Measurements from ENCODE around the gene MT1F. TPM values are rescaled to one million over a fixed set of nuclear protein-coding genes. Genes with fewer than 3 reads are reported as not detected.

The MT1F gene
- total RNA-seq, 1 experiment from 2014 or later: 2.6 TPM

DNA sequence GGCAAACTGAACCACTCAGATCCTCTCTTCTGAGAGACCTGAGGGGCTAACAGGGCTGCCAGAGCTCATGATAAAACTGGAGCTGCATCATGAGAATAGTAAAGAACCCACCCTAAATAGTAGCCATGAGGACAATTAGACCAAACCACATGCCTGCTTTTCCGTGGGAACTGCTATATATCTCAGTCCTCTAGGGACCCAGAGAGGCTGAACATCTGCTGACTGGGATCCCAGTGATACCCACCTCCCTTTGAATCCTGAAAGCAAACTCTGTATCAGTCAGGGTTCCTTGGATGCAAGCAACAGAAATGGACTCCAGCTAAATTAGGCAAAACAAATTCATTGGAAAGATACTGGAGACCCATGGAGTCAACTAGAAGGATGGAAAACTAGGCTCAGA is 31.0 kb downstream of the MT1F start:
- H3K4me1 Mint-ChIP-seq (ENCODE audit: low read depth, unreplicated experiment): peaks cover 36% of the 10 kb centered on the region
- no peak overlapping the region for H3K27ac Mint-ChIP-seq (ENCODE audit: unreplicated experiment)
- H3K4me3 Mint-ChIP-seq (ENCODE audit: low read depth, unreplicated experiment): no peak overlapping the region
- CTCF ChIA-PET: no interaction called here
- TF ChIP-seq, protein P1, sequence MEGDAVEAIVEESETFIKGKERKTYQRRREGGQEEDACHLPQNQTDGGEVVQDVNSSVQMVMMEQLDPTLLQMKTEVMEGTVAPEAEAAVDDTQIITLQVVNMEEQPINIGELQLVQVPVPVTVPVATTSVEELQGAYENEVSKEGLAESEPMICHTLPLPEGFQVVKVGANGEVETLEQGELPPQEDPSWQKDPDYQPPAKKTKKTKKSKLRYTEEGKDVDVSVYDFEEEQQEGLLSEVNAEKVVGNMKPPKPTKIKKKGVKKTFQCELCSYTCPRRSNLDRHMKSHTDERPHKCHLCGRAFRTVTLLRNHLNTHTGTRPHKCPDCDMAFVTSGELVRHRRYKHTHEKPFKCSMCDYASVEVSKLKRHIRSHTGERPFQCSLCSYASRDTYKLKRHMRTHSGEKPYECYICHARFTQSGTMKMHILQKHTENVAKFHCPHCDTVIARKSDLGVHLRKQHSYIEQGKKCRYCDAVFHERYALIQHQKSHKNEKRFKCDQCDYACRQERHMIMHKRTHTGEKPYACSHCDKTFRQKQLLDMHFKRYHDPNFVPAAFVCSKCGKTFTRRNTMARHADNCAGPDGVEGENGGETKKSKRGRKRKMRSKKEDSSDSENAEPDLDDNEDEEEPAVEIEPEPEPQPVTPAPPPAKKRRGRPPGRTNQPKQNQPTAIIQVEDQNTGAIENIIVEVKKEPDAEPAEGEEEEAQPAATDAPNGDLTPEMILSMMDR (IDR thresholded peaks at IDR 0.05; ENCODE audit: unreplicated experiment): no peak
- H3K36me3 Mint-ChIP-seq (ENCODE audit: insufficient read depth, unreplicated experiment): no peaks in the 10 kb centered on the region
- intact Hi-C loops (cut with micrococcal nuclease; ENCODE audit: unreplicated experiment): no loop called here
- peaks cover 13% of the 10 kb centered on the region for H3K27me3 Mint-ChIP-seq (ENCODE audit: unreplicated experiment)
- H3K9me3 Mint-ChIP-seq (ENCODE audit: low read depth, unreplicated experiment): no peaks in the 10 kb centered on the region
- no TSS peak for BruUV-seq (replicated peaks)
- DNase-seq: no peak

DNA sequence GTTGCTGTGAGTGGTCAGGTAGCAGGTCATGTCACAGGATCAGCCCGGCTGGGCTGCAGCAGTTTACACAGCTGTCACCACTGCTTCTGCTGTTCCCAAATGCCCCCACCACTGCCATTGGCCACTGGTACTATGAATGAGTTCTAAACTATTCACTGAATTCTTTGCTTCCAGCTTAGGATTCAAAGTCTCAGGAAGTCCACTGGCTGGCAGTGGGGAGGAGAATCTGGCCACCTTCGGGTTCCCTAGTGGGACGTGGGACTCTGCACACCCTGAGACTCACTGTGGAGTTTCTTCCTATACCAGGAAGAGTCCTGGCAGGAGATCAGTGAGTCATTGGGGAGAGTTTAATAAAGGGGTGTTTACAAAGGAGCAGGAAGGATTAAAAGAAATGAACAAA is 31.4 kb downstream of the MT1F start:
- H3K9me3 Mint-ChIP-seq (ENCODE audit: low read depth, unreplicated experiment): no peaks in the 10 kb centered on the region
- no peak overlapping the region for H3K4me3 Mint-ChIP-seq (ENCODE audit: low read depth, unreplicated experiment)
- no peak overlapping the region for H3K27ac Mint-ChIP-seq (ENCODE audit: unreplicated experiment)
- peaks cover 9% of the 10 kb centered on the region for H3K27me3 Mint-ChIP-seq (ENCODE audit: unreplicated experiment)
- no TSS peak for BruUV-seq (replicated peaks)
- no peak for DNase-seq
- peaks cover 36% of the 10 kb centered on the region for H3K4me1 Mint-ChIP-seq (ENCODE audit: low read depth, unreplicated experiment)
- H3K36me3 Mint-ChIP-seq (ENCODE audit: insufficient read depth, unreplicated experiment): no peaks in the 10 kb centered on the region
- CTCF ChIA-PET: no interaction called here
- intact Hi-C loops (cut with micrococcal nuclease; ENCODE audit: unreplicated experiment): no loop called here
- TF ChIP-seq, protein P1 (IDR thresholded peaks at IDR 0.05; ENCODE audit: unreplicated experiment): no peak

DNA sequence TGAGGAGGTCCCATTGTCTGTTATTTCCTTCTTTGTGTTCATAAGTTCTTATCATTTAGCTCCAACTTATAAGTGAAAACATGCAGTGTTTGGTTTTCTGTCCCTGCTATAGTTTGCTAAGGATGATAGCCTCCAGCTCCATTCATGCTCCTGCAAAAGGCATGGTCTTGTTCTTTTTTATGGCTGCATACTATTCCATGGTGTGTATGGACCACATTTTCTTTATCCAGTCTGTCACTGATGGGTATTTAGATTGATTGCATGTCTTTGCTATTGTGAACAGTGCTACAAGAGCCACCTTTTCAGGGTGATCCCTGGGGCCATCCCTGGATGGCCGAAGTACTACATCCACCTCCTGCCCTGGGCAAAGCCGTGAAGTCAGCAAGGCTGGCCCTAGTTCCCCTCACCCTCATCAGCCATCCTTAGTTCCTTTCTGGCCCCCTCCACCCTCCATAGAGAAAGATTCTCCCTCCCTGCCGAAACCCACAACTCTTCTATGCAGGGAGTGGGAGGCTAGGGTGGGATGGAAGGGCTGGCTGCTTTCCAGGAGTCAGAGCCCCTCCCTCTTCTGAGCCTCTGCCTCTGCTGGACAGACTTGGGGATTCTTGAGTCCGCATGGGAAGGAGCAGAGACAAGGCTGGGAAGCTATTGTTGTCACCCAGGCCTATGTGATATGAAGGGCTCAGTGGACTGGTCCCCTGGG is 32.8 kb downstream of the MT1F start:
- H3K36me3 Mint-ChIP-seq (ENCODE audit: insufficient read depth, unreplicated experiment): no peaks in the 10 kb centered on the region
- TF ChIP-seq, protein P1 (IDR thresholded peaks at IDR 0.05; ENCODE audit: unreplicated experiment): no peak
- no TSS peak for BruUV-seq (replicated peaks)
- no peaks in the 10 kb centered on the region for H3K27me3 Mint-ChIP-seq (ENCODE audit: unreplicated experiment)
- H3K4me1 Mint-ChIP-seq (ENCODE audit: low read depth, unreplicated experiment): peaks cover 36% of the 10 kb centered on the region
- no peak for DNase-seq
- no peak overlapping the region for H3K4me3 Mint-ChIP-seq (ENCODE audit: low read depth, unreplicated experiment)
- H3K9me3 Mint-ChIP-seq (ENCODE audit: low read depth, unreplicated experiment): no peaks in the 10 kb centered on the region
- H3K27ac Mint-ChIP-seq (ENCODE audit: unreplicated experiment): no peak overlapping the region
- intact Hi-C loops (cut with micrococcal nuclease; ENCODE audit: unreplicated experiment): no loop called here
- CTCF ChIA-PET: interaction anchor here (0.9 kb wide), 1 partner anchor 87 kb away, joined by 6 read pairs; no protein-coding TSS in a partner anchor

DNA sequence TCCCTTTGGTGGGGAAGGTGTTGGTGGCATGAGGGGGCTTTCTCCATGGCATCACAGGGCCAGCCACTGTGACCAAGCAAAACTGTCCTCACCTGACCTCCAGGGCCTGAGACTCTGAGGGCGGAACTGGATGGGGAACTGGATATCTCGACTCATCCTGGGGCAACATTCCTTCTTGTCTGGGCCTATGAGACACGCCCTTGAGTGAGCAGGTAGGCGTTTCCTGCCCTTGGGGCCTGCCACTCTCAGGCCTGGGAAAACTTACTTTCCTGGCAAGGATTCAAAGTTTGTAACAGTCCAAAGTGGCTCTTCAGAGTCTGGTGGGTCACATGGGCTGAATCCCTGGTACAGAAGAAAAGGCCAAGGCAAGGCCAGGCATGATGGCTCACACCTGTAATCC is 34.1 kb downstream of the MT1F start:
- CTCF ChIA-PET: interaction anchor here (1.0 kb wide), 1 partner anchor 10 kb away, joined by 3 read pairs; no protein-coding TSS in a partner anchor
- Mint-ChIP-seq H3K27ac (ENCODE audit: unreplicated experiment) (peak overlapping the region; percentile 19), H3K36me3 (ENCODE audit: insufficient read depth, unreplicated experiment) (no peaks in the 10 kb centered on the region), H3K4me3 (ENCODE audit: low read depth, unreplicated experiment) (no peak overlapping the region), H3K27me3 (ENCODE audit: unreplicated experiment) (no peaks in the 10 kb centered on the region), H3K4me1 (ENCODE audit: low read depth, unreplicated experiment) (peaks cover 36% of the 10 kb centered on the region), H3K9me3 (ENCODE audit: low read depth, unreplicated experiment) (no peaks in the 10 kb centered on the region)
- intact Hi-C loops (cut with micrococcal nuclease; ENCODE audit: unreplicated experiment): no loop called here
- TF ChIP-seq, protein P1 (IDR thresholded peaks at IDR 0.05; ENCODE audit: unreplicated experiment): no peak
- BruUV-seq (replicated peaks): no TSS peak
- DNase-seq: peak; percentile 74
